ENCODE results near the gene DNAH14. TPM values are rescaled to one million over a fixed set of nuclear protein-coding genes. Genes with fewer than 3 reads are reported as not detected.
A peak's percentile ranks its signal among the peaks of the same experiment; 100 is the strongest.
"Not testable (repeated sequence)": the region's sequence is repeated elsewhere in the genome, so short reads cannot be mapped to it uniquely, and the experiment has no call there.

Gene DNAH14
- total and polyA plus RNA-seq, 12 donors = 7.6 to 25.3 (median 16.5) TPM

GRCh38 chr1:225299624-225300023 is 370.1 kb downstream of the DNAH14 start:
- Histone ChIP-seq H3K27ac (no peak overlapping the region), H3K27me3 (no peaks in the 10 kb centered on the region), H3K36me3 (replicated peaks in 1 of 2) (no peaks in the 10 kb centered on the region), H3K9me3 (replicated peaks in 1 of 3) (no peaks in the 10 kb centered on the region), H3K4me1 (replicated peaks in 1 of 2) (no peaks in the 10 kb centered on the region), H3K4me3 (no peak overlapping the region)
- intact Hi-C loops (cut with DNase I) = no loop called here
- DNase-seq = no peak
- TF ChIP-seq POLR2A (IDR thresholded peaks at IDR 0.05) (no peak), CTCF (IDR thresholded peaks at IDR 0.05) (no peak)
- WGBS, 4 donors = 73 to 80% (median 78%) methylated on average over 2 of the region's 2 CpGs

- intact Hi-C loops (cut with DNase I) = no loop called here
- Histone ChIP-seq H3K27me3 (no peaks in the 10 kb centered on the region), H3K27ac (no peak overlapping the region), H3K4me3 (no peak overlapping the region), H3K36me3 (replicated peaks in 1 of 2) (no peaks in the 10 kb centered on the region), H3K9me3 (replicated peaks in 1 of 3) (no peaks in the 10 kb centered on the region), H3K4me1 (replicated peaks in 1 of 2) (no peaks in the 10 kb centered on the region)
- 69 to 81% (median 78%) methylated on average over 1 of the region's 1 CpG for WGBS, 4 donors
- TF ChIP-seq POLR2A (IDR thresholded peaks at IDR 0.05) (no peak), CTCF (IDR thresholded peaks at IDR 0.05) (no peak)
- DNase-seq = no peak
These were observed 370.9 kb downstream of the DNAH14 start for GRCh38 chr1:225300381-225300780.

GRCh38 chr1:225304996-225305395 is 375.5 kb downstream of the DNAH14 start:
- Histone ChIP-seq H3K4me1 (replicated peaks in 1 of 2) (no peaks in the 10 kb centered on the region), H3K27ac (no peak overlapping the region), H3K9me3 (replicated peaks in 1 of 3) (no peaks in the 10 kb centered on the region), H3K4me3 (no peak overlapping the region), H3K27me3 (no peaks in the 10 kb centered on the region), H3K36me3 (replicated peaks in 1 of 2) (no peaks in the 10 kb centered on the region)
- no peak for DNase-seq
- TF ChIP-seq POLR2A (IDR thresholded peaks at IDR 0.05) (no peak), CTCF (IDR thresholded peaks at IDR 0.05) (no peak)
- intact Hi-C loops (cut with DNase I) = no loop called here
- 79 to 93% (median 85%) methylated on average over 5 of the region's 5 CpGs for WGBS, 4 donors

- H3K4me3 ChIP-seq; H3K27ac ChIP-seq; H3K9me3 ChIP-seq (replicated peaks in 1 of 3); H3K4me1 ChIP-seq (replicated peaks in 1 of 2); DNase-seq; H3K27me3 ChIP-seq; intact Hi-C loops (cut with DNase I); H3K36me3 ChIP-seq (replicated peaks in 1 of 2): not testable (repeated sequence)
- 93 to 96% (median 93%) methylated on average over 3 of the region's 3 CpGs for WGBS, 4 donors
These were observed 381.1 kb downstream of the DNAH14 start for GRCh38 chr1:225310544-225310943.

- Histone ChIP-seq H3K27me3 (no peaks in the 10 kb centered on the region), H3K36me3 (replicated peaks in 1 of 2) (no peaks in the 10 kb centered on the region), H3K4me3 (no peak overlapping the region), H3K27ac (no peak overlapping the region), H3K4me1 (replicated peaks in 1 of 2) (no peaks in the 10 kb centered on the region), H3K9me3 (replicated peaks in 1 of 3) (no peaks in the 10 kb centered on the region)
- intact Hi-C loops (cut with DNase I) = no loop called here
- DNase-seq = peak in 2 of 7 donors; percentile 21 to 28
- no peak for TF ChIP-seq POLR2A (IDR thresholded peaks at IDR 0.05)
- TF ChIP-seq CTCF (IDR thresholded peaks at IDR 0.05) = peak; percentile 22 to 68 (median 48)
- 33 to 43% (median 40%) methylated on average over 4 of the region's 4 CpGs for WGBS, 4 donors
These were observed 389.5 kb downstream of the DNAH14 start for GRCh38 chr1:225318706-225319575.

Measured in adrenal gland (tissue), 12 donors.